SHP77 treated with DMSO at 0.1 percent for 48 hours (cell line): ENCODE measurements around the gene BTBD6.

Experiments used
- DNase-seq: peaks from one replicate; lab custom pipeline; 2025; lab: John Stamatoyannopoulos, UW

The BTBD6 gene

DNA sequence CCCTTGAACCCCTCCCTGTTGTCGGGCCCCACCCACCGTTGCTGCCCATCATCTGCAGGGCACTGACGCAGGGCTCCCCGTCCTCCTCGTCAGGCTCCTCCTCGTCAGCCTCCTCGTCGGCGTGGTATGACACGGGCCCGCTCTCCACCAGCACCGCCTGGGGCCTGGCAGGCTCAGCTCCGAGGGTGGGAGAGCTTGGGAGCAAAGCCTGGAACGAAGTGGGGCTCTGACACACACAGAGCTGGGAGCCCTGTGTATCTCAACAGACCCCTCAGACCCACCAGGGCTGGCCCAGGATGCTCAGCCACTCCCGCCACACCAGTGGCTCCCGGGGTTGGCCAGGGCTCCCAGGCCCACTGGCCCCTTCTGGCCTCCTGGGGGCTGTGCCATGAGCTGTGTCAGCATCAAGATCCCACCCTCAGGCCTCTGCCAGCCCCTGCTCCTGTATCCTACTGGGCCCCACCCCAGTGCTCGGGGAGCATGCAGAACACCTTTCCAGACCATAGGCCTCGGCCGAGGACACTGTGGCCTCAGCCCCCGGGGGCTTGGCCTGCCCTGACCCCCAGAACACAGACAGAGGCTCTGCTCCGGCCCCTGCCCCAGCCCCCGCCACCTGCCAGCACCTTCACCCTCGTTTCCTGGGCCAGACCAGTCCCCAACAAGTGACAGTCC lies 37.1 kb upstream of the BTBD6 start:
- no peak for DNase-seq

- DNase-seq: no peak
Measured at GRCh38 chr14:105211758-105212089, 36.6 kb upstream of the BTBD6 start.

- DNase-seq: no peak
Measured at GRCh38 chr14:105212541-105213300, 35.6 kb upstream of the BTBD6 start.

DNA sequence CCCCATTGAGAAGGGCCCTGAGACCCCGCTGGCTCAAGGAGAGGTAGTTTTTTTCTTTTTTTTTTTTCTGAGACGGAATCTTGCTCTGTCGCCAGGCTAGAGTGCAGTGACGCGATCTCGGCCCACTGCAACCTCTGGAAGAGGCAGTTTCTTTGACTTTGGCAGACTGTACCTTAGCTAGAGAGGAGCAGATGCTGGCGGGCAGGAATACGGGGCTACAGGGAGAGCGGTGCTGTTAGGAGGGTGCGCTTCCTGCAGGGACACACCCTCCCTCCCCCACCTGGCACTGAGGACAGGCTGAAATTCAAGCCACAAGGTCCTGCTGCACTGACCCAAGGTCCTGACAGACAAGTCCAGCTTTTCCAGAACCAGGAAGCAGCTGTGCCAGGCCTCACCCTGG lies 35.0 kb upstream of the BTBD6 start:
- no peak for DNase-seq

DNA sequence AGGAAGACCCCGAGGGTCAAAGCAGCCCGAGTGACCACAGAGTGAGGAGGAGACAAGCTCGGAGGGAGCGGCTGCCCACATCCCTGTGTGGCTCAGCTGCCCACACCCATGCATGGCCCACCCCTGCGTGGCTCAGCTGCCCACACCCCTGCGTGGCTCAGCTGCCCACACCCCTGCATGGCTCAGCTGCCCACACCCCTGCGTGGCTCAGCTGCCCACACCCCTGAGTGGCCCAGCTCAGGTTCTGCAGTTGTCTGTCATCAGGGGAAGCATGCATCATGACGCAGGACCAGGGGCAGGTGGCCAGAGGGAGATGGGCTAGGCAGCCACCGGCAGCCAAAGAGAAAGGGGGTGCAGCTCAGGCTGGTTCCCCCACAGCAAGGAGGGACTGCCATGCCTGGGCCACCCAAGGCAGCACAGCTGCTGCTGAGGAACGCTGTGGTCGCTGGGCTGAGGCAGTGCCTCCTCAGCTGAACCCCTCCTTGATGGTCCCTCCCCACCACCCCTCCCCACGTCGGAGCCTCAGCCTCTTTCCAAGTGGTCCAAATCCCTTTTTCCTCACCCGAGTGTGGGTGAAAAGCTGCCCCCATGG lies 33.9 kb upstream of the BTBD6 start:
- no peak for DNase-seq

GRCh38 chr14:105215602-105216001 lies 32.7 kb upstream of the BTBD6 start:
- DNase-seq: no peak

DNA sequence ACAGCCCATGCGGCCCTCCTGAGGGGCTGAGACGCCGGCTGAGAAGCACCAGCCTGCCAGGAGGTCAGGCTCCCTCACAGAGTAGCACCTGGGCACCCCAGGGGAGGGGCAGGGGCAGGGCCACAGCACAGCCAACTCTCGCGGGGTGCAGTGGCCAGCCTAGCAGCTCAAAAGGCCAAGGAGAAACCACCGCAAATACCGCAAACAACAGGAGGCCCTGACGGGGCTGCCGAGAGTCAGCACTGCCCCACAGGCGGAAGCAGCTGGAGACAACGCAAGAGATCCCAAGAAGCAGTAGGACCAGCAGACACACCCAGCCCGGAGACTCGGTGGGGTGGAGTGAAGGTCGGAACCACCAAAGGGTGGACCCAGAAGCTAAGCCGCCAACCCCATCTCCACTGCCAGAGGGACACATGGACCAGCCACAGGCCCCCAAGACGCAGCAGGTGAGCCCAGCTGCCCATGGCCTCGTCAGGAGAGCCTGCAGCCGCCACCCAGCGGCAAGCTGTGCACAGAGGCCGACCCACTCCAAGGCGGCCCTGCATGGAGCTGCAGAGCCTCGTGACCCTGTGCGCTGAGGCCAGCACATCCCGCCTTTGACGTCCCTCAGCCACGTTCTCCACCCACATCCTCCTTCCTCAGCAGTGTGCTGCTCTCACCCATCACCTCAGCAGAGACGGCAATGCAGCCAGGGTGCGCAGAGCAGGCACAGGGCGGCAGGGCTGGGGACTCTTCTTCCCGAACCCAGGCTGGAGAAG lies 31.7 kb upstream of the BTBD6 start:
- DNase-seq: no peak

- no peak for DNase-seq
Measured at GRCh38 chr14:105217774-105218173, 30.6 kb upstream of the BTBD6 start.

DNA sequence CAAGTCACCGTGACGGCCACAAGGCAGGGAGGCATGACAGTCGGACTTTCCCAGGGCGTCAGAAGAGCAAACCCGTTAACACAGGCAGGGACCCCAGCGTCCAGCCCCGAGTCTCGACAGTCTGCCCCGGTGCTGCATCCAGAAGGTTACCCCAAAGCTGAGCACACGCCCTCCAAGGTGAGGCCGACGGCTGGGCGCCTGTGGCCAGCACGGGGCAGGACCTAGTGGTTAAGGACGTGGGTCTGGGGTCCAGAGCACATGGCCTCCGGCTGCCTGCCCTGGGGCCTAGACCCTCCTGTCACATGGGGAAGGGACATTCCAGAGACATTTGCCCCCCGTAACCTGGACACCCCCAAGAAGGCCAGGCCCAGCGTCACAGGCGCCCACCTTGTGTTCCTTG lies 29.7 kb upstream of the BTBD6 start:
- DNase-seq: no peak

DNA sequence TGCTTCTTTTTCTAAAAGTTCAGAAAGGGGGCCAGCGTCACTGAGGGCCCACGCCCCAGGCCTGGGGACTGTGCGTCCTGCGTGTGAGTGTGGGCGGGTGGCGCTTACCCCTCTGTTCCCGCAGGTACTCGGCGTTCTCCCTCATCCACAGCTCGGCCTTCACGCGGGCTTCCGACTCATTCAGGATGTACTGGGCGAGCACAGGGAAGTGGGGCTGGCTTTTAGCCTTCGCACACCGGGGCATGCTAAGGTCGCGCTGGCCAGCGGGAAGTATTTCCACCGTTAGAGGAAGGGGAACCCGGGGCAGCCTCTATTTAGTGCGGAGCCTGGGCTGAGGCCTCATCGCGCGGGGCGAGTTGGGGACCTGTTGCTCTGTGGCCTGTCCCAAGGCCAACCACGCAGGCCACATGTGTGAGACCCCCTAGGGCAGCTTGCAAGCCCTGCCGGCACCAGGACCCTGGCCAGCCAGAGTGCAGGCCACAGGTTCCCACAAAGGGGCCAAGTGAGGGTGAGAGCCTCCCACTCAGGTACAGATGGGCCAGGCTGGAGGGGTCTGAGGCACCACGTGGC lies 29.2 kb upstream of the BTBD6 start:
- DNase-seq: no peak

- no peak for DNase-seq
Measured at GRCh38 chr14:105219753-105220152, 28.6 kb upstream of the BTBD6 start.

GRCh38 chr14:105220699-105221597 lies 27.4 kb upstream of the BTBD6 start:
- no peak for DNase-seq

GRCh38 chr14:105221598-105222178 lies 26.6 kb upstream of the BTBD6 start:
- no peak for DNase-seq

DNA sequence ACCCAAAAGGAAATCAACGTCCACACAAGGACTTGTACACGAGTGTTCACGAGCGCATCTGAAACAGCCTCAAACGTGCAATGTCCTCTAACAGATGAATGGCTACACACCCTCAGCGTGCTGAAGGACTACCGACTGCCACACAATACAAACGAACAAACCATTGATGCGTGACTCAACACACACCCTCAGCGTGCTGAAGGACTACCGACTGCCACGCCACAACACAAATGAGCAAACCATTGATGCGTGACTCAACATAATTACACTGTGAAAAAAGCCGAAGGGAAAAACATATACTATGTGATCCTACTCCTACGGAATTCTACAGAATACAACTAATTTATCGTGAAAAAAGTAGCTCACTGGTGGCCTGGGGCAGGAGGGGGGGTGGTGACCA lies 25.1 kb upstream of the BTBD6 start:
- DNase-seq: no peak

- DNase-seq: no peak
Measured at GRCh38 chr14:105223770-105224544, 24.4 kb upstream of the BTBD6 start.

- DNase-seq: no peak
Measured at GRCh38 chr14:105224845-105225570, 23.3 kb upstream of the BTBD6 start.

DNA sequence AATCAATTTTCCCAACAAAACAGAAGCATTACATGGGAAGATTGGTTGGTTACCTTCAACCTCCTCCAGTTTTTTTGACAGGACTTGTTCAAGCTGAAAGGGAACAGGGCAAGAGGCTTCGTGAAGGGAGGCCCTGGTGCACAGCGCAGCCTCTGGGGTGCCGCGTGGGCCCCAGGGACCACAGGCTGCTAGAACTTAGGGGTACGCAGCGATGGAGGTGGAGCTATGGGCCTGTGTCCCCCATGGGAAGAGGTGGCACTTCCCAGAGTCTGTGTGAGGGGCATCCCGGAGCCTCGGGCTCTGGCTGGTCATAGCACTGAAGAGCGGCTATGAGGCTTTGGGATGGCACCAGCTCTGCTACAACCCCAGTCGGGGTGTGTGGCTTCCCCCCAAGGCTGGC lies 22.1 kb upstream of the BTBD6 start:
- DNase-seq: no peak

- no peak for DNase-seq
Measured at GRCh38 chr14:105227346-105227745, 21.0 kb upstream of the BTBD6 start.

- no peak for DNase-seq
Measured at GRCh38 chr14:105228562-105228961, 19.8 kb upstream of the BTBD6 start.
